Measurements from ENCODE around the gene CILP2.

DNA sequence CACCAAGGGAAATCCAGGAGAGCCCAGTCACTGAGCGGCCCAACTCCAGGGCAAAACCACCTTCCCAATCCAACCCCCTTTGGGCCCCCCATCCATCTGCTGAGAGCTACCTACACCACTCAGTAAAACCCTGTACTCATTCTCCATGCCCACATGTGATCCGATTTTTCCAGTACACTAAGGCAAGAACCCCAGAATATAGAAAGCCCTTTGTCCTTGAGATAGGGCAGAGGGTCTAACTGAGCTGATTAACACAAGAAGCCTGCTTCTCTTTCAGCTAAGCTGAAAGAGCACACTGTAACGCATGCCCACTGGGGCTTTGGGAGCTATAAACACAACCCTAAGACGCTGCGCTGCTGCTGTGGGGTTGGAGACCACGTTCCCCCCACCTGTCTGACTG, 44.4 kb downstream of the CILP2 start:
- TF ChIP-seq EZH2 (IDR thresholded peaks at IDR 0.05; ENCODE audit: insufficient read depth, poor library complexity, severe bottlenecking) (no peak), EZH2phosphoT487 (IDR thresholded peaks at IDR 0.05; ENCODE audit: insufficient read depth, low read depth) (no peak)

Data from GM23248 (cell line).